Dedifferentiated amniotic fluid mesenchymal stem cell (primary cell): Measurements from ENCODE around the gene LATS2.

ENCODE experiments used
- DNase-seq: peaks from one replicate; pipeline ENCODE4 v3.0.0-alpha.2; 2016; ENCODE audit errors: extremely low spot score

LATS2 gene

DNA sequence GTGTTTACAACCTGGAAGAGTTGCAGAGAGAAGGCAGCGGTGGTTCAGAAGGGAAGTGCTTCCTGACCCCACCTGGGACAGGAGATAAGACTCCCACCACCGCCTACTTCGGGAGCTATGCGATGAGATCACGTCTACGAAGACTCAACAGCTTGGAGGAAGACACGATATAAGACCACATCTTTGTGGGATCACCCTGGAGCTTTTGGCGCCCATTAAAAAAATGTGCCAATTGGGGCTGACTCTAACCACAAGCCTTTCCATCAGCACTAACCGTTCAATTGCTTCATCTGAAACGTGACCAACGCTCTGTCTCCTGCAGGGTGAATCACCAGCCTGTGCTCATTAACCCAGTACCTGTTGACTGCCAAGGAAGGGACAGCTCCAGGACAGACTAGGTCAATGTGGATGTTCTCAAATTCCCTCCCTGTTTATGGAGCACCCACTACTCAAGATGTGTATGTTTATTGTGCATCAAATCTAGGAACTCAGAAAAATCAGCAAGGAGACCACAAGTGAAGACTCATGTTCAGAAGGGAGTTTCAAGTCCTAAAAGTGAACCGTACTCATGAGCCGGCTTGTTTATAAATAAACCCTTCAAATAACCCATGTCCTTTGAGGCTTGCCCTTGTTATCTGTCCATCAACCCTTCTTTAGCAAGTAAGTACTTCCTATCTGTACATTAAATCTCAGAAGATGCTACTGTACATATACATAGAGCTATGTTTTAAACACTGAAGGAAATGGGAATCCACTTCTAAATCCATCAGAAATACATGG lies 67.5 kb downstream of the LATS2 start:
- DNase-seq, result no peak

DNA sequence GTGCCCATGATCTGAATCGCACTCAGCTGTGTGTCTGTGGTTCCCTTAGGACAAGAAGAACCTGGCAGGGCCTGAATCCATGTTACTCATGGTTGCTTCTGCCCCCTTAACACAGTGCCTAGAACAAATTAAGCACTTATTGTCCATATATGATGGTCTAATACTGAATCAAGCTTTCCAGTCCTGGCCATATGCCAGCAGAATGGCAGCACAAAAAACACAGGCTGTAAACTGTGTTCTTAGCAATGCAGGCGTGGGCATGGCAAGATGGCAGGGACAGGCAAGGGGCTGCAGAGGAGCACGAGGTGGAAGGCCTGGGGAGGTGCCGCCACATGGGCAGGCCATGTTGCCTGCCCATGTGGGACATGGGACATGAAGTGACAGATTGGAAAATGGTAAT lies 68.2 kb downstream of the LATS2 start:
- DNase-seq, result no peak

DNA sequence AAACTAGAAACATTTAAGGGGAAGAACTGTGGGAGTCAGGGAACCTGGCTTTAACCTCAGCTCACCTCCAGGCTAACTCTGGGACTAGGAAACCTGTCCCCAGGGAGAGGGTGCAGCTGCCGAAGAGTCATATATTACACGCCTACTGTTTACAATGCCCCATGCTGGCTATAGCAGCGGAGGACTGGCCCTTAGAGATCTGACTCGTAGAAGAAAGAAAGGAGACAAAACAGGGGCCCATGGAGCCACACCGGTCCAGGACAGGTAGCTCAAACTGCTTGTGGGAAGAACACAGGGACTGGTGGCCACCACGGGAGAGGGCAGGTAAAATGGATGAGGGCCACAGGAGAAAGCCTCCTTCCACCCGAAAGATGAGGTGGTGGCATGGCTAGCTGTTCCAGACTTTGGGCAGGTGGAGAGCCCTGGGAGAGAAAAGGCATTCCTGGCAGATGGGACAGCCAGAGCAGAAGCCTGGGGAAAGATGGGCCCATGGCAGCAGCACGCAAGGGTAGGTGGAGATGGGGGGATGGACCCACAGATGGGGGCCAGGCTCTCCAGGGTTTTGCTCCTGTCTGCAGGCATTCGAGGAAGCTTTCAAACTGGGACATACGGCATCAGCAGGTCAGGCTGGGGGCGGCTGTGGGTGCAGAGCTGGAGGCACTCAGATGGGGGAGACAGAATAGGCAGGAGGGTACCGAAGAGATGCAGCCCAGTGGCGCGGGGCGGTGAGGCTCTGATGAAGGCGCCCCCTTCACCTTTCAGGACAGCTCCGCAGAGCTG lies 69.5 kb downstream of the LATS2 start:
- DNase-seq, result no peak

- no peak for DNase-seq
Observed at GRCh38 chr13:20990910-20991525, 70.4 kb downstream of the LATS2 start.

DNA sequence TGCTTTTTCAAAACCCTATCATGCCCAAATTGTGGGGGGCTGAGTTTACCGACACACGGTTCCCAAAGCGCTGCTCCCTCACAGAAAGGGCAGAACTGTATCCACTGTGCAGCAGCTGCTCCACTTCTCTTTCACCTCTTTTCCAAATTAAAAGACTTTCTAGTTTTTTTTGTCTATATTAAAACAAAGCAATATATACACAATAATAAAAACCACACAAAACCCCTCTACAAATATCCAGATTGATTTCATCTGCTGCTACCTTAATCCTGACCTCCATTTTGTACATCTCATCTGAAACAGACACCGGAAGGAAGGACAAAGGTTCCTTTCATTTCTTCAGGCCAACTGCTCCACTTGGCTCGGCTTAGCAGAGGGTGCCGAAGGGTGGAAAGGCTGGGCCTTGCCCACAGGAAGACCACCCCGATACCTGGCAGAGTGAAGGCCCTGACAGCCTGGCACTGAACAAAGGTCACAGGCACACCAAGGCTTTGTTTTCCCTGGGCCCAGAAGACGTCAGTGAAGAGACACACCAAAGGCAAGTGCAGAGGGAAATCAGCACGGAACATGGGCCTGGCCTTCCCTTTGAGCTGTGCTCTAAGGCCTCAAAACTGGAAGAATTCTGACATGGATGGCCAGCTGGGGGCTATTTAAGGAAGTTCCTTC lies 71.6 kb downstream of the LATS2 start:
- no peak for DNase-seq

DNA sequence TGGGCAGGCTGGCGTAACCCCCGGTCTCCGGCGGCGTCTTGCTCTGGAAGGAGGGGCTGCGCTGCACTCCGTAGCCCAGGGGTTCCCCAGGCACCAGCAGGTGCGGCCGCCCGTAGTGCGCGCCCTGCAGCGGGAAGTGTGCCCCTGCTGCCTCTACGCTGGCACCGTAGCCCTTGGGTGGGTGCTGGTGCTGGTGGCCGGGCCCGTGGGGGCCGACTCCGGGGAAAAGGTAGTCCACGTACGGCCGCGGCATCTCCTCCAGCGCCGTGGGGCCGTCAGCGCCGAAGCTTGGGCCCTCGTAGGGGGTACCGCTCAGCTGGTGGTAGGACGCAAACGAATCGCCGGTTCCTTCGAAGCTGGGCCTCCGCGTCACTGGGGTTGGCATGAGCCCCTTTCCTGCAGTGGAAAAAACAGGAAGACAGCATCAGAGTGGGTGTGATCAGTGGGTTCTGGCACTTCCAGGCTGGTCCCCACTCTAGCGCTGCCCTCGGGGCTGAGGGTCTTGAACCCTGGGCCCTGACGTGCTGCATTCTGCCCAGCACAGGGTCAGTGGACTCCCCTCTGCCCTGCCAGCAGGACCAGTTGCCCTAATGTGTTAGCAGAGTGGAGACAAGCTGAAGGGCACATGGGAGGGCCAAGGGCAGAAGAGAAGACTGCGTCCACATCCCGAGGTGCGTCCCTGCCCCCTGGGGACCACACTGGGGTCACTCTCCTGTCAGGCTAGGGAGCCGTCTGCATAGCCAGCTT lies 72.3 kb downstream of the LATS2 start:
- no peak for DNase-seq

DNA sequence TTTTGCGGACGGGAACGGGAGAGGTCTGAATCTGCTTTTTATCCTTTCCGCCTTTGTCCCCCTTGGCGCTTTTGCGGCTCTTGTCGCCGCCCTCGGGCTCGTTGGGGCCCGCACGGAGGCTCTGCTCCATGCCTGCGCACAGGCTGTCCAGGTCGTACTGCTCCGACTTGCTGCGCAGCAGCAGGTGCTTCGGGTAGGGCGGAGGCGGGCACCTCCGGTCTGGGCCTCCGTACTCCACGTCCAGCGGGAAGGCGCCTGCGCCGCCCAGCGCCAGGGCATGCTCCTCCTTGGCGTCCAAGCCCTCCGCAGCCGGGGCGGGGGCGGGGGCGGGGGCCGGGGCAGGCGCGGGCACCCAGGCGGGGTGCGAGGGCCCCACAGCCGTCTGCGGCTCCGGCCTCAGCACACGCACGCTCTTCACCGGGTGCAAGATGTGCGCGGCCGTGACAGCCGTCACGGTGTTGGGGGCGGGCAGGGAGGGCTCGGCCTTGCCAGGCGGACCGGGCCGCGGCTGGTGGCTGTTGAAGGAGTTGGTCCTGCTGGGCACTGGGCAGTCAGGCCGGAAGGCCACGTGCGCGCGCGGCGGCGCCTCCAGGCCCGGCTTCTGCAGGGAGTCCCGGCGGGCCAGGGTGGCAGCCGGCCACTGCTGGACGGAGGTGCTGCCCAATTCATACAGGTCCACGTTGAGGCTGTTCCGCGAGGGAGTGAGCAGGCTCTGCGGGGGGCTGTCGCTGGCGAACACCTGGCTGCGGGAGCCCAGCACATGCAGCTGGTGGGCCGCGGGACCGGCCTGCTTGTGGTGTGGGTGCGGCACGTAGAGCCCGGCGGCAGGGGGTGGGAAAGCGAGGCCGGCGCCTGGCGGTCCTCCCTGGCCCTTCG lies 73.1 kb downstream of the LATS2 start:
- no peak for DNase-seq

DNA sequence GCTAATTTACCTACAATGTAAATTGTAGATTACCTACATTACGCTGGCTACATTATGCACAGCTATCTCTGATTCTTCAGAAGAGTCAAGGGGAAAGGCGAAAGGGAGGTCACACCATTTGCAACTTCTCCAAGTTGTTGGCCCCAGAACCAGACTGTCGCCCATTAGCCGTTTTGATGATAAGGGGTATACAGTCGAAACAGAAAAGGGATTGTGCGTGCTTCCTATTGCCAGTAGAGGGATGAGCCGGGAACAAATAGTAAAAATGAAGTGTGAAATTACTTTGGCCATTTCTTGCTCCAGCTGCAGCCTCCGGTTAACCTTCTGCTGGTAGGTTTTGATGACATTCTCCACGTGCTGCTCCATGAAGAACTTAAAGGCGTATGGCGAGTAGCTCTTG lies 73.8 kb downstream of the LATS2 start:
- no peak for DNase-seq

GRCh38 chr13:20984879-20985278 lies 76.5 kb downstream of the LATS2 start:
- DNase-seq, result no peak

- DNase-seq, result no peak
Observed at GRCh38 chr13:20983386-20983785, 78.0 kb downstream of the LATS2 start.

DNA sequence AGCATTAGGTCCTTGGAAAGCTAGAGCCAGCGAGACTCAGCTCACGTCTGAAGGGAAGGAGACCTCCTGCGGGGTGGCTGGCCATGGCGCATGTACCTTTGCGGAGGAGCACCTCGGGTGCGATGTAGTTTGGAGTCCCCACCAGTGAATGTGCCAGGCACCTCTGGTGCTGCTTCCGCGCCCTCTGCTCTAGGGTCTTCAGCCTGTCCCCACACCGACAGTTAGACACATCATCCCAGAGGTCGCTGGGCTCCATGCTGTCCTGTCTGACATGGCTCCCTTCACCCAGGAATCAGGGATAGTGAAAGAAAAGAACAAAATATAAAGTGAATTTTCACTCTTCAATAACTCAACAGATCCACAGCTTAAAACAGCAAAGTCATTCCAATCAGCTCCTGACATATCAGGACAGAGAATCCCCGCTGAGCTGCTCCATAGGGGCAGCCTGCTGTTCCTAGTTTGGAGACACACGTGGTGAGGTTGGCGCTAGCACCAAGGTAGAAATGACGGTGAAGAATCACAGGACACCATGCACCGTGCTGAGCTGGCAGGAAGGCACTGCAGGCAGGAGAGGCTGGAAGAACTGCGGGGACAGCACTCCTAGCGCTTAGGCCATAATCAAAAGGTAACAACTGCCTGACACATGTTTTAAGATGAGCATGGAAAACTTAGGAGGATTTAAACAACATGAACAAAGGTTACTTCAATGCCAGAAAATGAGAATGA lies 79.9 kb downstream of the LATS2 start:
- DNase-seq, result no peak

DNA sequence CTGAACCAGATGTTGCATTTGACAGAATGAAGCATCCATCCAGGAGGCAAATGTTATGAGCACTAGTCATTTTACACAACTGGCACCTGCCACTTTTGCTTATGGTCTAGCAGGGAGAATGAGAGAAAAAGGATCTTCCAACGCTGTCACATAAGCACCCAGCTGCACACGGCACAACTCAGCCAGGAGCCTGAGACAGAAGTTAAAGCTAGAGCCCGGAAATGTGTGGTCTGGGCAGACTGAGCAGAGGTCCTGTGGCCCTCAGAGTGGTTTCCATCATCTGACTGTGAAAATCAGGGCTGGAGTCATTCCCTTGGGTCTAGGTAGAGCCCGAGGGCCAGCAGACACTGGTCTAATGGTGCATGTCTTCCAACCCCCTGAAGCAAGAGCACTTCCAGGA lies 80.5 kb downstream of the LATS2 start:
- DNase-seq, result no peak

GRCh38 chr13:20980430-20980829 lies 81.0 kb downstream of the LATS2 start:
- DNase-seq, result no peak

- no peak for DNase-seq
Observed at GRCh38 chr13:20977394-20977793, 84.0 kb downstream of the LATS2 start.

GRCh38 chr13:20974981-20975585 lies 86.3 kb downstream of the LATS2 start:
- DNase-seq, result no peak

DNA sequence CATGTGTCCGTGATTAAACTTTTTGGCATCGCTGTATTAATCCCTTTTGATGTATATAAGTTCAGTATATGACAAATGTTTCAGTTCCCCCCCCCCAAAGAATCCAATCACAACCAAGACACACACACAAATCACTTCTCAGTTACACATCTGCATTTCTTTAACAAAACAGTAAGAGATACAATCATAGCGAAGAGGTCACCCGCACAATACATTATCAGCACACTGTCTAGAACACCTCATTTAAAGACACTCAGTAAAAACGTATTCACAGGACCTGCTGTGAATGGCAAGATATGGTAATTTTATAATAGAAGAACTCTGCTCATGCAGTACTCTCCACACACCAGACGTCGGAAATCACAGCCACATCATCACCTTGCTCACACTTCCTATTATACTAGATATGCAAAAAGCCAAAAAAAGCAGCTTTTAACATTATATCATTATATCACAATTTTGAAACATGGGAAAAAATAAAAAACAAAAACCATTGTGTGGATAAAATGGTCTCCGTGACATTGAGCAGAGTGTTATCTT lies 87.4 kb downstream of the LATS2 start:
- DNase-seq, result no peak

GRCh38 chr13:20972731-20973130 lies 88.7 kb downstream of the LATS2 start:
- DNase-seq, result no peak

DNA sequence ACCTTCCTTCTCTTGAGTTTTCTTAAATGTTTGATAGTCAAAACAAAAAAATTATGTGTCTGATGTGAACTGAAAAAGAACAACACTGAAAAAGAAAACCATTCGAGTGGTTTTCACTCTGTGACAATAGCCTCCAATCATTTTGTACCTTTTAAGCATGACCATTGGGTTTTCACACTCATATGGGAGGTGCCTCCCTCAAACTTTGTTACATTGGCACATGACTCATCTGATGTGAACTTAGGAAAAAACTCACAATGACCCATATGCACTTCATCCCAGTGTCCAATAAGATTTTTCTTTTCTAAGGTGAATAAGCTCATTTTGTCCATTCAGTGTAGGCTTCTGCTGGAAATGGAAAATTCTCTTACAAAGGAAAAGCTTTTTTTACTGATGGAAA lies 92.2 kb downstream of the LATS2 start:
- DNase-seq, result no peak

- DNase-seq, result no peak
Observed at GRCh38 chr13:20968745-20969144, 92.6 kb downstream of the LATS2 start.
